Heart right ventricle (tissue), 16 donors: ENCODE data around the gene CDC123. TPM values are rescaled to one million over a fixed set of nuclear protein-coding genes. Genes with fewer than 3 reads are reported as not detected.
"Not testable (repeated sequence)": the region's sequence is repeated elsewhere in the genome, so short reads cannot be mapped to it uniquely, and the experiment has no call there.

Experiments used
- ATAC-seq, 8 donors: fragments of 200-7000 bp; cut with Tn5 transposase; one replicate each; pipeline ENCODE4 v1.9.1; 2020; ENCODE audit warnings: mild to moderate bottlenecking in 8 of 8, moderate library complexity in 8 of 8, moderate number of reproducible peaks in 1 of 8
- DNase-seq, 2 donors: peaks; one replicate each; pipeline ENCODE4 v3.0.0-alpha.2; 2020
- H3K27ac ChIP-seq, 10 donors: fragments of 200-600 bp; sonication (generic) in 2 of 10; one replicate each; pipeline versions ENCODE4 v1.5.0 to v1.8.0; 2020 to 2022; ENCODE audit warnings: mild to moderate bottlenecking in 3 of 10
- H3K27me3 ChIP-seq, 7 donors: fragments of 200-600 bp; one replicate each; pipeline ENCODE4 v1.8.0; 2021 to 2022; ENCODE audit warnings: mild to moderate bottlenecking in 2 of 7
- H3K36me3 ChIP-seq, 9 donors: fragments of 200-600 bp; sonication (generic) in 1 of 9; one replicate each; pipeline versions ENCODE4 v1.5.0 to v1.8.0; 2020 to 2022; ENCODE audit warnings: mild to moderate bottlenecking in 2 of 9
- H3K4me1 ChIP-seq, 9 donors: fragments of 200-600 bp; sonication (generic) in 1 of 9; one replicate each; pipeline versions ENCODE4 v1.5.0 to v1.8.0; 2020 to 2022; ENCODE audit warnings: mild to moderate bottlenecking in 4 of 9
- H3K4me3 ChIP-seq, 10 donors: fragments of 200-600 bp; sonication (generic) in 2 of 10; one replicate each; pipeline versions ENCODE4 v1.5.0 to v1.8.0; 2020 to 2022; ENCODE audit warnings: mild to moderate bottlenecking in 7 of 10, moderate library complexity in 2 of 10
- H3K9me3 ChIP-seq, 11 donors: fragments of 200-600 bp in 10 of 11; sonication (generic) in 2 of 11; one replicate each; pipeline versions ENCODE4 v1.5.0 to v1.8.0; 2013 to 2022; ENCODE audit warnings: mild to moderate bottlenecking in 2 of 11, control low read depth in 1 of 11, moderate library complexity in 1 of 11
- CTCF ChIP-seq, 9 donors: fragments of 200-600 bp; sonication (generic) in 2 of 9; IDR thresholded peaks; one replicate each; pipeline versions ENCODE4 v1.5.0 to v1.8.0; 2021 to 2022; ENCODE audit warnings: antibody characterized with exemption in 9 of 9, mild to moderate bottlenecking in 5 of 9, moderate library complexity in 1 of 9
- WGBS, 2 donors: extraction: QIAGEN DNeasy Blood & Tissue Kit; methylation state at CpG; one replicate each; pipeline ENCODE4 v1.1.7; 2013; ENCODE audit warnings: inconsistent platforms in 1 of 2; 5-methylcytosine and 5-hydroxymethylcytosine counted together
- intact Hi-C, 10 donors: fragments of 100-400 bp; cut with DNase I; formaldehyde crosslinking; loops; one replicate each; pipeline versions ENCODE4 v1.11.1 to v1.14.2; 2022
- polyA plus RNA-seq, 2 donors: library from polyadenylated mRNA; stranded (reverse); fragments of 200-250 nt; gene quantifications; one replicate each; pipeline ENCODE4 v1.2.3, GENCODE V29; 2013
- total RNA-seq, 10 donors: library from RNA; stranded (reverse); fragmentation: NEBNext Ultra II Directional in 3 of 10; extraction: Animal tissue kit (Norgen Biotek cat#: 25700) in 3 of 10; gene quantifications; one replicate each; pipeline versions ENCODE4 v1.2.1 to v1.2.4, GENCODE V29; 2021 to 2023
- donor health status: Arrhythmogenic right ventricular cardiomyopathy.
- donor health status: ischemic (EF 13 %, LVEDD 7.1; RV severe dilation, severe dysfunction).
- donor health status: healthy with polysubstance abuse.
- donor health status: DM: no; HTN: yes; CAD: no.
- donor health status: DM: no; HTN: no; CAD: no.
- donor health status: ischemic (EF 25% LVEDD 6.9; RV normal size, moderate dysfunction).
- donor health status: ischemic (EF 25% LVEDD 5.7; RV mildly dilated, moderate dysfunction).
- donor health status: healthy.
- donor health status: DM: yes; HTN: yes; CAD: no.
- donor health status: Ischemic cardiomyopathy.
- donor health status: ischemic (EF 35%, LVEDD 5.7; RV mildly dilated, moderate dysfunction).
- donor health status: nonischemic (EF 11% LVEDD 7.7; RV severe dilation, severe dysfunction).
- donor health status: DM: yes; HTN: yes; CAD: no.
- donor health status: PGD.
- donor health status: ischemic (EF 29% LVEDD 5.4; RV normal size, mild dysfunction).
- donor health status: nonischemic (EF 23%, LVEDD 6.1; RV moderate dilation, normal function).

The CDC123 gene
- total and polyA plus RNA-seq, 12 donors, result 22.2 to 57.6 (median 47.0) TPM

GRCh38 chr10:12164085-12164484, 31.9 kb upstream of the CDC123 start:
- ATAC-seq (peak in 1 of 8 donors; percentile 38), DNase-seq (no peak)
- 88 to 95% methylated on average over 12 of the region's 12 CpGs for WGBS, 2 donors
- H3K4me3 ChIP-seq, result no peak overlapping the region
- no peak for TF ChIP-seq CTCF (IDR thresholded peaks at IDR 0.05)
- peaks cover 0 to 100% (median 42%) of the 10 kb centered on the region in 9 donors for H3K36me3 ChIP-seq
- H3K27me3 ChIP-seq, result peaks cover 0 to 16% (median 0%) of the 10 kb centered on the region in 7 donors
- no peaks in the 10 kb centered on the region for H3K9me3 ChIP-seq
- H3K4me1 ChIP-seq, result no peaks in the 10 kb centered on the region
- intact Hi-C loops, result no loop called here
- no peak overlapping the region for H3K27ac ChIP-seq

- no peaks in the 10 kb centered on the region for H3K4me1 ChIP-seq
- no peak for ATAC-seq
- TF ChIP-seq CTCF (IDR thresholded peaks at IDR 0.05), result no peak
These were observed 31.0 kb upstream of the CDC123 start for GRCh38 chr10:12165036-12165435.

GRCh38 chr10:12165999-12166775, 29.8 kb upstream of the CDC123 start:
- ATAC-seq (peak in 1 of 8 donors; percentile 66), DNase-seq (no peak)
- Histone ChIP-seq H3K4me1 (no peaks in the 10 kb centered on the region), H3K27me3 (peaks cover 0 to 8% (median 0%) of the 10 kb centered on the region in 7 donors), H3K27ac (no peak overlapping the region), H3K4me3 (no peak overlapping the region), H3K9me3 (no peaks in the 10 kb centered on the region), H3K36me3 (peaks cover 0 to 100% (median 52%) of the 10 kb centered on the region in 9 donors)
- TF ChIP-seq CTCF (IDR thresholded peaks at IDR 0.05), result no peak
- intact Hi-C loops, result no loop called here
- WGBS, 2 donors, result 75 to 82% methylated on average over 6 of the region's 6 CpGs

More at GRCh38 chr10:12165036-12165435, 31.0 kb upstream of the CDC123 start:
- Histone ChIP-seq H3K9me3 (no peaks in the 10 kb centered on the region), H3K4me3 (no peak overlapping the region), H3K36me3 (peaks cover 0 to 100% (median 48%) of the 10 kb centered on the region in 9 donors), H3K27ac (no peak overlapping the region), H3K27me3 (peaks cover 0 to 8% (median 0%) of the 10 kb centered on the region in 7 donors)
- intact Hi-C loops, result no loop called here
- WGBS, 2 donors, result 64 to 78% methylated on average over 3 of the region's 3 CpGs
- no peak for DNase-seq

- 87 to 90% methylated on average over 6 of the region's 6 CpGs for WGBS, 2 donors
- not testable (repeated sequence) for ATAC-seq
- H3K36me3 ChIP-seq, result peaks cover 0 to 100% (median 66%) of the 10 kb centered on the region in 9 donors
These were observed 24.5 kb upstream of the CDC123 start for GRCh38 chr10:12171512-12171911.

GRCh38 chr10:12177642-12178041, 18.3 kb upstream of the CDC123 start:
- Histone ChIP-seq H3K4me3 (no peak overlapping the region), H3K27ac (no peak overlapping the region), H3K9me3 (no peaks in the 10 kb centered on the region), H3K27me3 (no peaks in the 10 kb centered on the region), H3K4me1 (peaks cover 0 to 29% (median 0%) of the 10 kb centered on the region in 9 donors), H3K36me3 (peaks cover 0 to 99% (median 43%) of the 10 kb centered on the region in 9 donors)
- ATAC-seq, result no peak
- TF ChIP-seq CTCF (IDR thresholded peaks at IDR 0.05), result no peak
- WGBS, 2 donors, result 79 to 84% methylated on average over 9 of the region's 9 CpGs
- DNase-seq, result no peak
- intact Hi-C loops, result no loop called here

More at GRCh38 chr10:12171512-12171911, 24.5 kb upstream of the CDC123 start:
- intact Hi-C loops, H3K4me1 ChIP-seq, H3K27me3 ChIP-seq, H3K27ac ChIP-seq, DNase-seq, H3K4me3 ChIP-seq, H3K9me3 ChIP-seq: not testable (repeated sequence)
